Epithelial cell of esophagus (primary cell): ENCODE measurements around the gene GABARAP.

Experiments
- DNase-seq: peaks from one replicate; pipeline ENCODE4 v3.0.0; 2010; ENCODE audit warnings: low read depth
- H3K4me3 ChIP-seq: 2 replicates; pipeline ENCODE4 v1.5.1; 2011; ENCODE audit warnings: mild to moderate bottlenecking, low read length, control low read depth
- TF ChIP-seq, protein P1 (sequence below): IDR thresholded peaks from 2 replicates; pipeline ENCODE4 v1.5.1; 2011; ENCODE audit warnings: low read depth, mild to moderate bottlenecking, low read length, control low read depth, inconsistent platforms; ENCODE audit not compliant: insufficient read depth; ENCODE audit errors: missing control alignments

GABARAP gene

DNA sequence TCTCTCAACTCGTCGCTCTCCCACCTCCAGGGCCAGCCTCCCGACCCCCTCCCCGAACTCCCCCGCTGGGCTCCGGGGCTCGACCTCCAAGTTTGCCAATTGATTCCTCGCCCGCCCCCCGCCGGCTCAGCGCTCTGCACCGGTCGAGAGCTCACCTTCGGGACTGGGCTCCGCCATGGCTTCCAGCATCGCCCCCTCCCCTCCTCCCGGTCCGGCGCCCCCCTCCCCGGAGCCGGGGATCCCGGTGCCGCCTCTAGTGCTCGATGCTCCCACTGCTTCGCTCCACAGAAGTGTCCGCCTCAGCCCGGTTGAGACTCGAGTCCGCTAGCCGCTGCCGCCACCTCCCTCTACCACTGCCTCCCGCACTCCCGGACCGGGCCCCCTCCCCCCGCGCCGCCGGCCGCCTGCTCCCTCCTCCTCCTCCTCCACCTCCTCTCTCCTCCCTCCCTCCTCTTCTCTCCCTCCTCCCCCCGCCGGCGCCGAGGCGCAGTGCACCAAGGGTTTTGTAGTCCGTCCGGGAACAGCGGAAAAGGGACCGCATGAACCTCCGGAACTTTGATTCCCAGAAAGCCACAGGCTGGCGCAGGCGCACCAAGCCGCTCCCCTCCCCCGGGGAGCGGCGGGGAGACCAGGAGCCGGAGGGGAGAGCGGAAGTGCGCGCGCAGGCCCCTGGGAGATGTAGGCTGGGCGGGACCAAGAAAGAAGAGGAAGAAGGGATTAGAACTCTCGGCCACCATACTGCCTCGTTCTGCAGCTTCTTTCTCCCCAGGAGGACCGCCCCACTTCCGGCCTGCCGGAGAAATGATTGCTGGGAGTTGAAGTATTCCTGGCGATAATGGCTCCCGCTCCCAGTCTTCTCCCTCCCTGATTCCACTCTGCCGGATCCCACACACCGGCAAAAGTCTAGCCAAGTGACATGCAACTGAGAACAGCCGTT, 2.9 kb downstream of the GABARAP start, which contains the start of gene PHF23:
Gene PHF23 (minus strand): TSS at position 367 of the 937 bp plus-strand sequence. CDS start 178 bp downstream, at position 189.
- peak; percentile 99 for DNase-seq
- TF ChIP-seq, protein P1, sequence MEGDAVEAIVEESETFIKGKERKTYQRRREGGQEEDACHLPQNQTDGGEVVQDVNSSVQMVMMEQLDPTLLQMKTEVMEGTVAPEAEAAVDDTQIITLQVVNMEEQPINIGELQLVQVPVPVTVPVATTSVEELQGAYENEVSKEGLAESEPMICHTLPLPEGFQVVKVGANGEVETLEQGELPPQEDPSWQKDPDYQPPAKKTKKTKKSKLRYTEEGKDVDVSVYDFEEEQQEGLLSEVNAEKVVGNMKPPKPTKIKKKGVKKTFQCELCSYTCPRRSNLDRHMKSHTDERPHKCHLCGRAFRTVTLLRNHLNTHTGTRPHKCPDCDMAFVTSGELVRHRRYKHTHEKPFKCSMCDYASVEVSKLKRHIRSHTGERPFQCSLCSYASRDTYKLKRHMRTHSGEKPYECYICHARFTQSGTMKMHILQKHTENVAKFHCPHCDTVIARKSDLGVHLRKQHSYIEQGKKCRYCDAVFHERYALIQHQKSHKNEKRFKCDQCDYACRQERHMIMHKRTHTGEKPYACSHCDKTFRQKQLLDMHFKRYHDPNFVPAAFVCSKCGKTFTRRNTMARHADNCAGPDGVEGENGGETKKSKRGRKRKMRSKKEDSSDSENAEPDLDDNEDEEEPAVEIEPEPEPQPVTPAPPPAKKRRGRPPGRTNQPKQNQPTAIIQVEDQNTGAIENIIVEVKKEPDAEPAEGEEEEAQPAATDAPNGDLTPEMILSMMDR: no peak
- peak within 1 kb of the TSS; percentile 97 for H3K4me3 ChIP-seq

DNA sequence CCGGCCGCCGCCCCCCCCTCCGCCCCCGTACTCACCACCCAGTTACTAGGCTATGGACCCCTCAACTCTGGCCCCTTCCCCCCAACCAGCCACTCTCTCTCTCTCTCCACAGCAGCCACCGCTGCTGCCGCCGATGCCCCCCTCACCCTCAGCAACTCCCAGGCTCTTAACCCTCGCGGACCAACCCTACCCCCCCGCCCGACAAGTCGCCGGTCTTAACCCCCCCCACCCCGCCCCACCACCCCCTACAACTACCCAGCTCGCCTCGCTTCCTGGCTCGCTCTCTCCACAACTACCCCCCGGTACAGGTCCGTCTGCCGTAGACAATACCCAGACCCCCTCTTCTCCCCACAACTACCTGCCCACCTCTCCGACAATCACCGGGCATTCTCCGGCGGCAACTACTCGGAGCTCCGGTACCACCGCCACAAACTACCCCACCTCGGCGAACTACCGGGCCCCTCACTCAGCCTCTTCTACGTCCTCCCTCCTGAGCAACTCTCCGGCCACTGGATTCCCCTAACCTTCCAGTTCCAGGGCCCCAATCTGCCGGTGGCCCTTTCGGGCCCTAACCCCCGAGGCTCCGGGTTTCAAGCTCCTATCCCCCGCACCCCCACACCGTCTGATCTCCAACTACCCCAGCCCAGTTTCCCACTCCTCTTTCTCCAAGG, 3.7 kb downstream of the GABARAP start:
- TF ChIP-seq, protein P1: no peak
- DNase-seq: peak; percentile 29
- H3K4me3 ChIP-seq: peak overlapping the region; percentile 97

DNA sequence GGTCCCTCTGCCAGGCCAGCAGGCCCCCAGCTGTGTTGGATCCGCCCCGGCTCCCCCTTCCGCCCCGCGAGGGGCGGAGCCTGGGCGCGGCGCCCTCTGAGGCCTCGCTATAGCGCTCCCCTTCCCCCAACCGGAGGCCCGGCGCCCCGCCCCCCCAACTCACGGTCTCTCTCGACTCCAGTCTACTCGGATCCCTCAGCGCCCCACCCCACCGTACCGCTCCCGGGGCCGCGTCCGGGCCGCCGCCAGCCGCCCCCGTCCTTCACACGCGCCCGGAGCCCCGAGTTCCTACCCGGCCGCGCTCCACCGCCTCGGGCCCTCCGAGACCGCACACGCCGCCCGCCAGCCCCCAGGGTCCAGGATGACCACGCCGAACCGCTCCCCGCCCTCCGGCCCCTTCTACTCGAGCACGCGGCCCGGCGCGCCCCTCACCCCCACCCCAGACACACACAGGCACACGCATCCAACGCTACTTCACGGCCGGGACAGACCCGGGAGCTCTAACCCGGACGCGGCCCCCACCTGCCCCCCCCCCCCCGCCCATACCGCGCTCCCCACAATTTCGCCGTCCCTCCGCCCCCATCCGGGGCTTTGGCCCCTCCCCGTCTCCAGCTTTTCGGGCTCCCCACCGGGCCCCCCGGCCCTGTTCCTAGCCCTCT, 4.4 kb downstream of the GABARAP start:
- TF ChIP-seq, protein P1: no peak
- DNase-seq: peak; percentile 58
- peak overlapping the region; percentile 97 for H3K4me3 ChIP-seq

DNA sequence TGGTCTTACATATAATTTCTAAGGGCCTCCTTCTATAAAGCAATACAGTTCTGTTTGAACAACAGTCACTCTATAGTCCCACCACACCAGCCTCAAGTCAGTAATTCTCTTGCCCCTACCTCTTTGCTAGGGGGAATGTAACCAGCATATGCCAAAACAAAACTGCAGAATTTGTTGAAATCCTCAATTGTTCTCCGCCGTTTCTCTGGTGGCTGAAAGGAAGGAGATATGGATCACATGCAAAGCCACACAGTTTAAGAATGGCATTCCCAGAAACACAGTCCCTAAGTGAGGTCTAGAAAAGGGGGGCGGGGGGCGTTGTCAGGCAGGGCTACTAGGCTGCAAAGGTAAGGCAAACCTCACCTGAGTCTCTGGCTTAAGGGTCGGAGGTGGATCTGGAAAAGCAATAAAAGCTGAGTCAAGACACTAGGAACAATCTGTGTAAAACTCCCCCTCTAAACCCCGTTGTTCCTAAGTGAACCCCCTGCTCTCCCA, 4.9 kb downstream of the GABARAP start:
- no peak for DNase-seq
- peak overlapping the region; percentile 97 for H3K4me3 ChIP-seq
- TF ChIP-seq, protein P1: no peak

DNA sequence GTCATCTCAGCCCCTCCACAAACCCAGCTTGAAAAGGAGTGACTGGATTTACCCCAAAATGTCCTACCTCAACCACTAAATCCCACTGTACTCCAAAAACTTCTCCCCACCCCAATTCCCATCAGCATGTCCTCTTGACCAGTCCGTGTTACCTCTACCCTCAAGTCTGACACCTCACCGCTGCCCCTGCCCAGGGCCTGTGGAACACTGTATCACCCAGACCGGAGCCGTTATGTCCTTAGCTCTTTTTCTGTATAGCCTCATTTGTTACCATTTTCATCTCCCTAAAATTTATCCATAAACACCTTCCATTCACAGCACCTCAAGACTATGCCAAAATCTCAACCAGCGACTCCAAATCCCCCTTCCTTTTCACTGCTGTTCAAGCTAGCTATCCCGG, 5.4 kb downstream of the GABARAP start:
- H3K4me3 ChIP-seq: no peak overlapping the region
- TF ChIP-seq, protein P1: no peak
- no peak for DNase-seq
